HG02642 (cell line): Measurements from ENCODE around the gene DNASE2B.

Experiments used
- ATAC-seq: cut with Tn5 transposase; IDR thresholded peaks from one replicate; pipeline ENCODE4 v1.9.1; 2021; ENCODE audit warnings: mild to moderate bottlenecking; ENCODE audit not compliant: unreplicated experiment, poor library complexity

The DNASE2B gene, protein sequence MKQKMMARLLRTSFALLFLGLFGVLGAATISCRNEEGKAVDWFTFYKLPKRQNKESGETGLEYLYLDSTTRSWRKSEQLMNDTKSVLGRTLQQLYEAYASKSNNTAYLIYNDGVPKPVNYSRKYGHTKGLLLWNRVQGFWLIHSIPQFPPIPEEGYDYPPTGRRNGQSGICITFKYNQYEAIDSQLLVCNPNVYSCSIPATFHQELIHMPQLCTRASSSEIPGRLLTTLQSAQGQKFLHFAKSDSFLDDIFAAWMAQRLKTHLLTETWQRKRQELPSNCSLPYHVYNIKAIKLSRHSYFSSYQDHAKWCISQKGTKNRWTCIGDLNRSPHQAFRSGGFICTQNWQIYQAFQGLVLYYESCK

DNA sequence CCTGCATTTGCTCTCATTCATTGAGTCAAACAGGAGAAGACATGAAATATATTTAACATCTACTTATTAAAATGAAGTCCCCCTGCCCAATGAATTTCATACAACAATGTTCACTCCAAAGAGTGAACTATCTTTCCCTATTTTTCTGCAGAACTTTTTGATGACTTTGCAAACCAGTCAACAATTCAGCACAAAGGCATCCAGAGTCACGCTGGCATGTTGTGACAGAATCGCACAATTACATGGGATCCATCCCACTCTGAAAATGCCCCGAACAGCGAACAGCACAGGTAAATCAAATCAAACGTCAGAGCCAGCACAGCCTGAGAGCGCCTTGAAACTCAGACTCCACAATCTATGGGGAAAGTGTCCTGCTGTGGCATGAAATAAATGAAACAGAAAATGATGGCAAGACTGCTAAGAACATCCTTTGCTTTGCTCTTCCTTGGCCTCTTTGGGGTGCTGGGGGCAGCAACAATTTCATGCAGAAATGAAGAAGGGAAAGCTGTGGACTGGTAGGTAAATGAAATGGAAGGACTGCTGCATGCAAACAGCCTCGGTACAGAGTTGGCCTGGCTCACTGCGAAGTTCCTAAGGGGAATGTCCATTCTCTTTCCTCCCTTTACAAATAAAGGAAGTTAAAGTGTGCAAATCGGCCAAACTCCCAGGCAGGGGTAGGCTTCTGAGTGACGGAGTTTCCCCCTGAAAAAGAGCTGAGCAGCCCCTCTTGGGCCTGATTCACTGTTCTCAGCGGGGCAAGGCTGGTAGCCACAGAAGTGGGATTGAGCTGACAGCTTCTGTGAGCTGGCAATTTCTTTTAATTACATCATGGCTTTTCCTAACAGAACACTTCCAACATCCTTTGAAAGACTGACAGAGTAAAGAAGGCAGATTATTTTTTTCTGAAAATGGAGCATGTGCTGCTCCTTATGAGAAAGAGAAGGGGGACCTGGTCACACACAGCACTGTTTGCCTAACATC is at the start of gene DNASE2B:
DNASE2B (plus strand) TSS at position 310 of the 981 bp plus-strand sequence; CDS start at position 391, 81 bp downstream.
- no peak for ATAC-seq

DNA sequence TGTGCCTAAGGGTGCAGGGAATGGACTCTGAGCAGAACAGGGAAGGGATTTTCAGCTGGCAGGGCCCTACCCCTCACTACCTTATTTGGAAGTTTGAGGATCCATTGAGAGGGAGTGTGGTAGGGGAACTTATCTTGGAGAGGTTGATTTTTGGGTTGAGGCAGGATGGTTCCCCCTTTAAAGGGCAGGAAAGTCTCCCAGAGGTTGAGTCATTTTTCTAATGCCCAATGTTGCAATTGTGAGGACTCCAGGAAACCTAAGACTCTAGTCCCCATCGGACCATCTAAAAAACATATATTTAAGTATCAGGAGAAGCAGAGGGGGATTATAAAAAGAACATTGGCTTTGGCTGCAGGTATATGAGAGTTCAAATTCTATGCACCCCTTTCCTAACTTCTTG is 49.5 kb upstream of the DNASE2B start:
- ATAC-seq: no peak

DNA sequence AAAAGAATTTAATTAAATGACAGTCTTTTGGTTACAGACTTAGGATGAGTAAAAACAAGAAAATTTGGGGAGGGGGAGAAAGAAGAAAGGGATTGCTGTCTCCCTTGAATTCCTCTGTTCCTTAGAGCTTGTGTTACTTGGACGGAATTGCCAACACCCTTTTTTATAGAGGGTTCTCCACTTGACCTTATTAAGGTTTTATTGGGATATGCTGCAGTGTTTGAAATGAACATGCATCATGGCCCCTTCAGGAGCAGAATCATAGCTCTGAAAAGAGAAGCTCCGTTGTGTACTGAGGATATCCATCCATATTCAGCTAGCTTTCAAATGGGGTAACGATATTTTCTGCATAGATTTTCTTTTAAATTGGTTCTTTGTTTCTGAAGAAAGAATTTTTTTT is 48.2 kb upstream of the DNASE2B start:
- no peak for ATAC-seq

DNA sequence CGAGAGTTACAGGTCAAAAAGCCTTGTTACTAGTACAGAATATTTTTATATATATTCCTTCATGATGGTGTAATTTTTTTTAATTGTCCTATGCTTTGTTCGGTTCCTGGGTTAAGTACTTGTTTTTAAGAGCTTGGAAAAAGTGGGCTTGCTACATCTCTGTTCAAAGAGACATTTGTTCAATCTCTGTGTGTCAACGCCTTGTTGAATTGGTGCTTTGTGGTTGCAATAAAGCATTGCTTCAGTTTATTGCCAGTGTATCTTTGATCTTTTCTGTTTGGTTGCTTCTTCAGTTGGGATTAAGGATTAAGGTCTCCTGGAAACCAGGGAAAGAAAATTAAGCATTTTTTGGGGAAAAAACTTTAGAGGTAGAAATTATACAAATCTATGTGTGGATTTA is 47.7 kb upstream of the DNASE2B start:
- no peak for ATAC-seq

DNA sequence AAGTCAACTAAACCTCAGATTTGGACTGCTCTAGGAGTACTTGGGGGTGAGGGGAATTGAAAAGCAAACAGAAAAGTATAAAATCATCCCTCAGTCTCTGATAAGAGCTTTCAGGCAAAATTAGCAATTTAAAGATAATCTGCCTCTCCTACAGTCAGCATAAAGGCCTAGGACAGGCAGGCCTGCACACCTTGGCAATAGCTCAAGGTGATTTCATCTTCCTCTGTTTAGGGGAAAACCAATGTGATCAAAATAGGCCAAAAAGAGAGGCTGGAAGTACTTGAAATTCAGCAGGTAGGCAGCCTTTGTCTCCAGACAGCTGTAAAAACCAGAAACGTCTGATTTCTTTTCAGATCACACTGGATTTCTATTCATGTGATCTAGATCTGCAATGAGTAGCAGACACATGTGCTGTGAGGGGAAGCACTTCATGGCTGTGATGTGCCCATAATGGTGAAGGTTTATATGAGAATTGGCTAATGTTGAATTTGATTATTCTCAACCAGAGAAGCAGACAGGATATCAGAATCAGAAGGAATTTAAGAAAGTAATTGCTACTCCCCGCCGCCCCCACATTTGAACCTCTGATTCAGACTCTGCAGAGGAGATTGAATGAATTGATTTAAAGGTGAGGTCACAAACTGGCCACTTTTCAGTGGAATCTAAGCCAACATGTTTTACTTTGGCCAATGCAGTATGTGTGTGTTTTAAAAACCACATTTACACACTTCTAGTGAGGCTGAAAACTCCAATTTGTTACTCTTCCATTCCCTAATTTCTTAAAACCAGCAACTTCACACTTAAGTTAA is 45.8 kb upstream of the DNASE2B start:
- no peak for ATAC-seq

DNA sequence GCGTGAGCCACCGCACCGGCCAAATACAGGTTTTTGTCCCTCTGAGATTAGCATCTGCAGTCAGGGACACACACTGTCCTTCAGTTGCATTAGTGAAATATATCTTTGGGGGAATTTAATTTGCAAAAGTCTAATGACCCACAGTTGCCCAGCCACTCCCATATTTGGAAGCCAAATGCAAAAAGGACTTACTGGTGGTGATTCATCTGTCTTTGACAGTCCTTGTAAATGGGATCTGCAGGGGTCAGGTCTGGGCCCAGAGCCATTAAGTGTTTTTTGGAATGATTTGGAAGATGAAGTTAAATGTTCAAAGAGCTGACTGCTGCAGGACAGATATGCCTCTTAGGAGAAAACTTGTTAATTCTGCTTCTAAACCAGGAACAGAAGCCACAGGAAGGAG is 44.6 kb upstream of the DNASE2B start:
- ATAC-seq: no peak

DNA sequence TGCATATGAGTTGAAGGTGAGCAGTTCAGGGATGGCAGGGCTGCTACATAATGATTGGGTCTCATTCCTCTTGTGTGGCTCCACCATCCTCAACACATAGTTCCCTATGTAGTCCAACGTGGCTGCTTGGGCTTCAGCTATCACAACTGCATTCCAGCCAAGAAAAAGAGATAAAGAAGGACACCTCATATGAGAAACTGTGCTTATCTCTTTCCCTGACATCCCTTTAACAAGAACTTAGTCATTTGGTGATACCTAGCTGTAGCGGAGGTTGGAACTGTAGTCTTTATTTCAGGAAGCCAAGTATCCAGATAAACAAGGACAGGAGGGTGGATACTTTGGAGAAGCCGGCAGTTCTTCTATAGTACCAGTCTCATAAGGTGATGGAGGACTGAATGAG is 42.7 kb upstream of the DNASE2B start:
- no peak for ATAC-seq

DNA sequence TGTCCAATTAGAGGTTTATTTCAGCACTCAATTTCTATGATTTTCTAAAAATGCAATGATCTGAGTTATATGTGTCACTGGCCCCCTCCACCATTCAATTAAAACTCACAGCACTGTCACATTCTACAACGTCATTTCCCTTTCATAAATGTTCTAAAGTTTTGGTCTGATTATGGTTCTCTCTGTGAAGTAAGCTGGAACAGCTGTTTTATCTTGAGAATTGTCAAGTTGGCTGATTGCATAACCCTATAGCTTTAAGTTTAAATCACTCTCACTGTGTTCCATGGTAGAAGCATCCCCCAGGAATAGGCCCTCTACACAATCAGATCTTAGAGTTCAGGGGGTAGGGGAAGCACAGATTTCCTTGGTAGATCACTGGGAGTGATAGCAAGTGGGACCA is 41.4 kb upstream of the DNASE2B start:
- ATAC-seq: no peak

DNA sequence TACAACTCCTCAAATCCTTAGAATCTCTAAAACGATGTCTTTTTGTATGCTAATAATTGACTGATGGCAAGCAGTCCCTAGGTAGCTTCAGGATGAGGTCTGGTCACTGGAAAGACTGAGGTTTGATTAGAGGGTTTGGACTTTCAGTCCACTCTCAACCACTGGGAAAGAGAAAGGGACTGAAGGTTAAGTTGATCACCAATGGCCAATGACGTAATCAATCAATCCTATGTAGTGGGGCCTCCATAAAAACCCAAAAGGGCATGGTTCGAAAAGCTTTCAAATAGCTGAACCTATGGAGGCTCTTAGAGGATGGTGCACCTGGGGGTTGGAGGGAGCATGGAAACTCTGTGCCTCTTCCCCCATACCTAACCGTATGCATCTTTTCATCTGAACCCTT is 39.6 kb upstream of the DNASE2B start:
- ATAC-seq: no peak

DNA sequence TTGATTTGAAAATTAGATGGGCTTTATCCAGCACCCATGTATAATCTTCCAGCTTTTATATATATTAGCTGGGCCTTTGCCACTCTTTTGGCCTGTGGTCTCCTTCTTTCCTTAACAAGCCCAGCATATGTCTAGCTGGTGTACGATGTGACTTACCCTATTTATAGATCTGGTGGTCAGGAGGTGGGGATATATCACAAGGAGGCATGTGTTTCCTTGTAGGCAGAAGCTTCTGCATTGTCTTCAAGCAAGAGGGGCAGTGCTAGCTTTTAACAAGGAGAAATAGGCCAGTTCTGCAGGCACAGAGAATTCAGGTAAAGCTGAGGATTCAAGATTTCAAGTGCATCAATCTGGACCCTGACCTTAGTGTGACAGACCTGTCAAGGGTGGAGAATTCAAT is 38.0 kb upstream of the DNASE2B start:
- no peak for ATAC-seq

DNA sequence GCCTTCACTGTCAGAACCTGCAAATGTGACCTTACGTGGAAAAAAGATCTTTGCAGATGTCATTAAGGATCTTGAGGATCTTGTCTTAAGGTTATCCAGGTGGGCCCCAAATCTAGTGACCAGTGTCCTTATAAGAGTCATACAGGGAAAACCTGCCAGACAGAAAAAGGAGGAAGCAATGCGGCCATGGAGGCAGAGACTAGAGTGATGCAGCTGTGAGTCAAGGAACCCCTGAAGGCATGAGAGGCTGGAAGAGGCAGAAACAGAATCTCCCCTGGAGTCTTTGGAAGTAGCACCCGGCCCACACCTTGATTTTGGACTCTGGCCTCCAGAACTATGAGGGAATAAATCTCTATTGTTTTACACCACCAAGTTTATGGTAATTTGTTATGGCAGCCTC is 36.5 kb upstream of the DNASE2B start:
- no peak for ATAC-seq

DNA sequence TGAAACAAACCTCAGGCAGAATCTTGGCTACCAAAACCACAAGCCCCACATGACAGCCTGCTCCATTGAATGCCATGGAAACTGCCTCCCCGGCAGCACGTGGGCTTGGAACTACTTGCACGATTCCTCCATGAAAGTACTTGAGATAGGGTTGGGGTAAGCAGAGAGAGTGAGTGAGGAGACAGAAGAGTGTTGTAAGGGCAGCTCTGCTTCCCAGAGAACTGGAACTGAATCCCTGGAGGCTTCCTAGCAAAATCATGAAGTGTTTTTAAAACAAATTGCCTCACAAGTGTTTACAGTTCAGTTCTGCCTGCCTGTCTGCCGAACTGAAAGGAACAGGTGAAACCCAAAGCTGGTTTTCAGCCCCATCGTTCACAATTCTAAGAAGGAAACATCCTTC is 35.3 kb upstream of the DNASE2B start:
- no peak for ATAC-seq

DNA sequence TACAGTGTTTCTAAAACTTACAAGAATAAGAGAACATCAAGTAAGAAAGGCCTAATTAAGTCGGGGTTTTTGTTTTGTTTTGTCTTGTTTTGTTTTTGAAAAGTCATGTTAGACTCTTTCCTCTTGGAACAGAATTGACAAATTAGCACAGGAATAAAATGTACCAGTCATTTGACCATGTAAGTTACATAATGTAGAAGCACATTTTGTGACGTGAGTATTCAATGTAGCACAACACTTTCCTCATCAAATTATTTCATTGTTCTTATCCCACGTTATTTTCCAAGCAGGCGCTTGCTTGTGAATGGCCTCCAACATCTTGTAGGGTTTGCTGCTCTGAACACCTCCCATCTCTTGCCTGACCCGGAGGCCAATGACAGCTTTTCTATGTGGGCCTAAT is 34.7 kb upstream of the DNASE2B start:
- ATAC-seq: no peak

DNA sequence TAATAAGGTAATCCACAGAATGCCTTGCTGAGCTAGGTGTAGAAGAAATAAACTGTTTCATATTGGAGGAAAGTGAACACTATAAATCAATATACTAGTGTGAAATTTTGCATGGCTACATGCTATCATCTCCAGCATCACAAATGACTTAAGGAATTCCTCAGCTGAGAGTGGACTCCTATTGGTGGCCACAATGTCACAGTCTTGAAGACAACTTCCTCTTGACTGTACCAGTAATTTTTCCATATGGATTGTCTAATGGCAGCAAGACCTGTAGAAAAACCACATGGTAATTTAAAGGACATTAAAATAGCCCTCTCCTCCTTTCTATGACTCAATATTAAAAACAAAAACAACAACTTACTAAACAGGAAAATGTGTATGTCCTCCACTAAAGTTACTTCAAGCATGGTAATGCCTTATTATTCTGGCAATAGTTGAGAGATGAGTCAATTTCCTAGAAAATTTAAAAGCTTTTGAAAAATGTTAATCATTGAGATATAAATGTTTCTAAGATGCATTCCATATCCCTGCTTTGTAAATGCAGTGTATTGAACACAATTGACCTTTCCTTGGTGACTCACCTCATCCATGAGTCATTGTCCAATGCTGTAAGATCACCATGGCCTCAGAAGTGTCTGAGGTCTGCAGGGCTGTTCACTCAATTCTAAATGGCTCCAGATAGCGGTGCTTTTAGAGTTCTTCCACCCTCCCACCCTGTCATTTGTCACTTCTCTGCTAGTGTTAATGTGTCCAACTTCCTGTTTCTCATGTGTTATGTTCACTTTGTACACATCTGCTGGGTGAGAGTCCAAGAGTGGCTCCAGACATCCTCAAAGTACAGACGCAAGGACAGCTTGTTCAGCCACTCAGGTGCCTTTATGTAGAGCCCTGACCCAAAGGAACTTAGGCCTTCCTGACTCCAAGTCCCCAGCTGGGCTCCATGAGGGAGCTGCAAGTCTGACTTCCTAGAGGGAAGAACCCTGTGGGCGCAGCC is 32.8 kb upstream of the DNASE2B start:
- no peak for ATAC-seq

DNA sequence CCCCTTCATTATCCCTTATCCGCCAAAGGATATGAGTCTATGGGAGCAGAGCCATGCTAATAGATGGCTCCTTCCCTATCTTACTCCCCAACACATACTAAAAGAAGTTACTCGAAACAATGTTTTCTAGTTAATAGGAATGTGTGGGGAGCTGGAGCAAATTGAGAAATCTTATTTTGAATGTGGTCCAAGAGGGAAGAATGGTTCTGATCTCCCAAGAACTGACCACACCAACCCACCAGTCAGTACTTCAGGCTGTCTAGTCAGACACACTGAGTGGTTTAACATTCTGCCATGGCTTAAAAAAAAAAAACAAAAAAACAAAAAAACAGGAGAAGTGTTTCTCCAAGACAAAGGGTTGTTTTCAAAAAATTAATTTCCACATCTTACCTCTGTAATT is 31.5 kb upstream of the DNASE2B start:
- no peak for ATAC-seq

DNA sequence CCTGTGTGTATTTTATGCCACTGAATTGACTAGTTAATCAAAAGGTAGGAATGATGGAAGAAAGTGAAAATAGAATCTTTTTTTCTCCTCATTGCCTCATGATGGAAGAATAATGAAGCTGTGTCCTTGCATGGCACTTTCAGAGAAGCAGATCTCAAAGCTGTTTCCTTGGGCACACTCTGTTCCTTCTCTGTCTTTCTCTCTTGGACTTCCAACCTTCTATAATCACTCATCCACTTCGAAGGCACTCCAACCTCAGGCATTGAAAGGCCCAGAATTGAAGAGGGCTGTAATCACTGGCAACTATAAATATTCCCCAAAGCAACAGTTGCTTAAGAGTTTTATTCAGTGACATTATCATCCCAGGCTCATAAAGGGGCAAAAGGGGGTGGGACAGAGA is 31.1 kb upstream of the DNASE2B start:
- ATAC-seq: no peak

DNA sequence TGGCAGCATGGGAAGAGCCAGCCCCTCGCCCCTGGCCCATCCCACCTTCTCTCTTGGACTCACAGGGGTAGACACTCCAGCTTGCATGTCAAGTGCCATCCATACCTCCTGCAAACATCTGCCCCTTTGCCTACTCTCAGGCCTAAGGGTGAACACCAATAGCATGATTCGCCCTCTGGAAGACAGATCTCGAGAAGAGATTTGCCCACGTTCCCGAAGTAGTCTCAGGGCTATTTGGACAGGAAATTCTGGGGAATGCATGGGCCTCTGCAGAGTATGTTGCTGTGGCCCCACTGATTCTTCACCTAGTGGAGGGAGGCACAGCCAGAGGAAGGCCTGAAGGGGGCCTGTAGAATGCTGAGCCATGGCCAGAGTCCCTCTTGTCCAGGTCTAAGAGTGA is 29.8 kb upstream of the DNASE2B start:
- no peak for ATAC-seq

DNA sequence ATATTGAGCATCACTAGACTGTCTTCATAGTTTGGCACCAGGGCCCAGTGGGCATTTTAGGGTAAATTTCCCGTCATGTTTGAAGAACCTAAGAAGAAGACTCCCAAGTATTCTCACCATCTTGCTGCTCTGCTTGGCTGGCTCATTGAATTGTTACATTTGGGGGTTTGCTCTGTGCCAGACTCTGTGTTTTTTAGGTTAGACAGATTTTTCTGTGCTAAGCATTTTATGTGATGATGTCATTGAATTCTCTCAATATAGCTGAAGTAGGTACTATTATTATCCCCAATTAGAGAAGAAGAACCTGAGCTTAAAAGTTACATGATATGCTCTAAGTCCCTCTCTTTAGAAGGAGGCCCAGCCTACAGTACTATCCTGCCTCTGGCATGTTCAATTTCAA is 28.0 kb upstream of the DNASE2B start:
- no peak for ATAC-seq

DNA sequence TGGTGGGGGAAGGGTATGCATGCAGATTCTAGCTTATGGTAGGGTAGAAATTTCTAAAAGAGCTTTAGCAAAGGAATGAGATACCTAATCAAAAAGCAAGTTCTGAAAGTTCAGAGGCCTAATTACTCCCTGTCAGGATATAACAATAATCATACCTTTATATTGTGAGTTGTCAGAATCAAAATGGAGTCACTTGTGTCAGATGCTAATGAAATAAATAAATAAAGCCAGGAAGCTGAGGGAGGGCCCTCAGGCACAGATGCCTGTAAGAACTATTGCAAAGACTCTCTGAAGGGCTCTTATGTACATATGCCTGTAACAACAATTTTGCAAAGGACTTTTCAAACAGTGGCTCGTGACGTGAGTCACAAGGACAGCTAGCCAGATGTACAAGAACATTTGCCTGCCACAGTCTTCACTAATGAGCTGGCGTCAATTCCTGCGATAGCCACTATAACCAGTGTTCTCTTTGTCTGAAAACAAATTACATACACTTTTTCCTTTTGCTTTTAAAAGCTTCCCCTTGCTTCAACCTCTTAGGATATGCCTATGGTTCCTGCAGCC is 27.4 kb upstream of the DNASE2B start:
- ATAC-seq: no peak
